ENCODE results near the gene UBE2G1. TPM values are rescaled to one million over a fixed set of nuclear protein-coding genes. Genes with fewer than 3 reads are reported as not detected.

The UBE2G1 gene
- total RNA-seq, 1 donor from 2014 or later = 88.0 TPM

- H3K9me3 Mint-ChIP-seq (ENCODE audit: unreplicated experiment) = no peaks in the 10 kb centered on the region
- peaks cover 2% of the 10 kb centered on the region for H3K27me3 Mint-ChIP-seq (ENCODE audit: unreplicated experiment)
- H3K4me3 Mint-ChIP-seq (ENCODE audit: unreplicated experiment) = peak overlapping the region; percentile 13
- DNase-seq (ENCODE audit: low spot score) = no peak
- H3K36me3 Mint-ChIP-seq (ENCODE audit: low read depth, unreplicated experiment) = peaks cover 12% of the 10 kb centered on the region
- no peak for TF ChIP-seq CTCF (IDR thresholded peaks at IDR 0.05; ENCODE audit: unreplicated experiment)
- no peak overlapping the region for H3K27ac Mint-ChIP-seq (ENCODE audit: unreplicated experiment)
- H3K4me1 Mint-ChIP-seq (ENCODE audit: unreplicated experiment) = peaks cover 3% of the 10 kb centered on the region
Measured at GRCh38 chr17:4307179-4307930, 59.1 kb downstream of the UBE2G1 start.

- H3K4me1 Mint-ChIP-seq (ENCODE audit: unreplicated experiment) = peaks cover 2% of the 10 kb centered on the region
- TF ChIP-seq CTCF (IDR thresholded peaks at IDR 0.05; ENCODE audit: unreplicated experiment) = no peak
- peaks cover 18% of the 10 kb centered on the region for H3K36me3 Mint-ChIP-seq (ENCODE audit: low read depth, unreplicated experiment)
- no peak for DNase-seq (ENCODE audit: low spot score)
- peaks cover 2% of the 10 kb centered on the region for H3K27me3 Mint-ChIP-seq (ENCODE audit: unreplicated experiment)
- no peak overlapping the region for H3K27ac Mint-ChIP-seq (ENCODE audit: unreplicated experiment)
- no peak overlapping the region for H3K4me3 Mint-ChIP-seq (ENCODE audit: unreplicated experiment)
- H3K9me3 Mint-ChIP-seq (ENCODE audit: unreplicated experiment) = no peaks in the 10 kb centered on the region
Measured at GRCh38 chr17:4305224-4305623, 61.3 kb downstream of the UBE2G1 start.

GRCh38 chr17:4304417-4305027, 62.0 kb downstream of the UBE2G1 start:
- Mint-ChIP-seq H3K27ac (ENCODE audit: unreplicated experiment) (no peak overlapping the region), H3K4me1 (ENCODE audit: unreplicated experiment) (no peaks in the 10 kb centered on the region)
- peak; percentile 52 for DNase-seq (ENCODE audit: low spot score)

GRCh38 chr17:4301066-4301465, 65.4 kb downstream of the UBE2G1 start:
- no peak overlapping the region for H3K27ac Mint-ChIP-seq (ENCODE audit: unreplicated experiment)
- no peak for DNase-seq (ENCODE audit: low spot score)
- no peaks in the 10 kb centered on the region for H3K9me3 Mint-ChIP-seq (ENCODE audit: unreplicated experiment)
- peak overlapping the region; percentile 13 for H3K4me3 Mint-ChIP-seq (ENCODE audit: unreplicated experiment)
- H3K4me1 Mint-ChIP-seq (ENCODE audit: unreplicated experiment) = no peaks in the 10 kb centered on the region
- no peaks in the 10 kb centered on the region for H3K27me3 Mint-ChIP-seq (ENCODE audit: unreplicated experiment)
- TF ChIP-seq CTCF (IDR thresholded peaks at IDR 0.05; ENCODE audit: unreplicated experiment) = no peak
- peaks cover 8% of the 10 kb centered on the region for H3K36me3 Mint-ChIP-seq (ENCODE audit: low read depth, unreplicated experiment)

More at GRCh38 chr17:4304417-4305027, 62.0 kb downstream of the UBE2G1 start:
- no peaks in the 10 kb centered on the region for H3K9me3 Mint-ChIP-seq (ENCODE audit: unreplicated experiment)
- H3K27me3 Mint-ChIP-seq (ENCODE audit: unreplicated experiment) = peaks cover 2% of the 10 kb centered on the region
- H3K36me3 Mint-ChIP-seq (ENCODE audit: low read depth, unreplicated experiment) = peaks cover 13% of the 10 kb centered on the region
- TF ChIP-seq CTCF (IDR thresholded peaks at IDR 0.05; ENCODE audit: unreplicated experiment) = peak; percentile 69
- H3K4me3 Mint-ChIP-seq (ENCODE audit: unreplicated experiment) = no peak overlapping the region

GRCh38 chr17:4297351-4297750, 69.1 kb downstream of the UBE2G1 start:
- Mint-ChIP-seq H3K4me1 (ENCODE audit: unreplicated experiment) (no peaks in the 10 kb centered on the region), H3K4me3 (ENCODE audit: unreplicated experiment) (no peak overlapping the region), H3K27ac (ENCODE audit: unreplicated experiment) (no peak overlapping the region), H3K36me3 (ENCODE audit: low read depth, unreplicated experiment) (peaks cover 6% of the 10 kb centered on the region), H3K27me3 (ENCODE audit: unreplicated experiment) (no peaks in the 10 kb centered on the region), H3K9me3 (ENCODE audit: unreplicated experiment) (no peaks in the 10 kb centered on the region)
- TF ChIP-seq CTCF (IDR thresholded peaks at IDR 0.05; ENCODE audit: unreplicated experiment) = no peak
- no peak for DNase-seq (ENCODE audit: low spot score)

Measured in endothelial cell (in vitro differentiated cells).